HFFc6 (cell line): ENCODE data around the gene SEL1L3. TPM values are rescaled to one million over a fixed set of nuclear protein-coding genes. Genes with fewer than 3 reads are reported as not detected.
A peak's percentile ranks its signal among the peaks of the same experiment; 100 is the strongest.
"Not testable (repeated sequence)": the region's sequence is repeated elsewhere in the genome, so short reads cannot be mapped to it uniquely, and the experiment has no call there.

ENCODE experiments used
- DNase-seq: peaks from one replicate; pipeline ENCODE4 v3.0.0-alpha.2; 2018
- H3K27ac Mint-ChIP-seq: 2 replicates; pipeline ENCODE4 v1.8.0; 2020; ENCODE audit warnings: mild to moderate bottlenecking, mixed read lengths
- H3K27me3 Mint-ChIP-seq: 2 replicates; pipeline ENCODE4 v1.8.0; 2021; ENCODE audit warnings: mild to moderate bottlenecking, moderate library complexity, mixed read lengths; ENCODE audit not compliant: insufficient read depth
- H3K36me3 Mint-ChIP-seq: 2 replicates; pipeline ENCODE4 v1.8.0; 2021; ENCODE audit warnings: low read depth, mixed read lengths
- H3K4me1 Mint-ChIP-seq: 2 replicates; pipeline ENCODE4 v1.8.0; 2020; ENCODE audit warnings: low read depth, mixed read lengths
- H3K4me3 Mint-ChIP-seq: 2 replicates; pipeline ENCODE4 v1.8.0; 2020; ENCODE audit warnings: mild to moderate bottlenecking, moderate library complexity, mixed read lengths
- H3K9me3 Mint-ChIP-seq: 2 replicates; pipeline ENCODE4 v1.8.0; 2020; ENCODE audit warnings: mild to moderate bottlenecking, mixed read lengths
- CTCF ChIP-seq: fragments of 200-600 bp; sonication (generic); IDR thresholded peaks from 2 replicates; pipeline ENCODE4 v1.5.0; 2021; ENCODE audit warnings: antibody characterized with exemption, mild to moderate bottlenecking
- long read RNA-seq: library from polyadenylated mRNA; unstranded; transcript quantifications from one replicate; pipeline ENCODE4 v2.0.0, GENCODE V29; 2019
- total RNA-seq, 6 experiments: library from RNA; stranded (reverse); fragmentation: NEBNext Ultra II Directional; extraction: Animal tissue kit (Norgen Biotek cat#: 25700); gene quantifications; 2 replicates in 1 of 6; 3 replicates in 5 of 6; pipeline ENCODE4 v1.2.3, GENCODE V29; 2021

The SEL1L3 gene
- total RNA-seq, result 10 to 100 TPM; 24.5 to 35.4 (median 31.1) TPM
- long read RNA-seq, full-length matches to known transcripts, result 8 of 17 reads
- long read RNA-seq, partial matches to known transcripts, result 7 of 17 reads
- long read RNA-seq, other reads (novel, unspliced or antisense), result 2 of 17 reads

DNA sequence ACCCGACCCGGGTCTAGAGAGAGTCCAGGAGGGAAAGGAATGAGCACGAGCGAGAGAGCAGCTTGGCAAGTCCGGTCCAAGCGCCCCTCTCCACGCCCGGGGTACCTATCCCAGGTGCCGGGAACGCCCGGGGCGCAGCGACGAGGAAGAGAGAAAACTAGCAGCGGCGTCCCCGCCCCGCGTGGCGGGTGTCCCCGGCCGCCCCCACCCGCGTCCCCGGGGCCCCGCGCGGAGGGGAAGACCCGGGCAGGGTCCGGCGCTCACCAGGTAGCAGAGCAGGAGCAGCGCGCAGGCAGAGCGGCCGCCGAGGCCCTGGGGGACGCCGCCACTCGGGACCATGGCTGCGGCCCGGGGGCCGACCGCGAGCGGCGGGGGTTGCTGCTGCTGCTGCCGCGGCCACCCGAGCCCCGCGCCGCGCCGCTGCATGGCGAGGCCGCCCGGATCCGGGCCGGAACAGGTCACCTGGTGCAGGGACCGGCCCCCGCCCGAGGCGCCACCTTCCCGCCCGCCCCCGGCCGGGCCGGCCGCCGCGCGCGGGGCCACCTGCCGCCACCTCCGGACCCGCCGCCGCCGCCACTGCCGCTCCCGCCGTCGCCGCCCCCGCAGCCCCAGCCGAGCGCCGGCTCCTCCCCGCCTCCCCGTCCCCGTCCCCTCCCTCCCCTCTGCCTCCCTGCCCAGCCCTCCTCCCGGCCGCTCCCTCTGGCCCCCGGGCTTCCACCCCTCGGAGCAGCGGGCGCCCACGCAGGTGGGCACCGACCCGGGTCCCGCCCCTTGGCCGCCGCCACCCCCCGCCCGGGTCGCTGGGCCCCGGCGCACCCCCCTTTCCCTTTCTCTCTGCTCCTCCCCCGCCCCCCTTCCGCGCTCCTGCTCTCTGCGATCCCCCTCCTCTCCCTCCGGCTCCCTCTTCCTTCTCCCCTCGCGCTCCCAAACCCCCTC, at the start of gene SEL1L3:
TSS of gene SEL1L3 (minus strand) at position 578 of the 936 bp plus-strand sequence. CDS start at position 426, 152 bp downstream.
- Mint-ChIP-seq H3K36me3 (peaks cover 4% of the 10 kb centered on the region; the same call in 1 of the 2 replicates), H3K9me3 (no peaks in the 10 kb centered on the region), H3K27ac (peak within 1 kb of the TSS; percentile 79), H3K4me1 (peaks cover 31% of the 10 kb centered on the region), H3K27me3 (peaks cover 1% of the 10 kb centered on the region), H3K4me3 (peak within 1 kb of the TSS; percentile 95)
- no peak for TF ChIP-seq CTCF
- no peak for DNase-seq

DNA sequence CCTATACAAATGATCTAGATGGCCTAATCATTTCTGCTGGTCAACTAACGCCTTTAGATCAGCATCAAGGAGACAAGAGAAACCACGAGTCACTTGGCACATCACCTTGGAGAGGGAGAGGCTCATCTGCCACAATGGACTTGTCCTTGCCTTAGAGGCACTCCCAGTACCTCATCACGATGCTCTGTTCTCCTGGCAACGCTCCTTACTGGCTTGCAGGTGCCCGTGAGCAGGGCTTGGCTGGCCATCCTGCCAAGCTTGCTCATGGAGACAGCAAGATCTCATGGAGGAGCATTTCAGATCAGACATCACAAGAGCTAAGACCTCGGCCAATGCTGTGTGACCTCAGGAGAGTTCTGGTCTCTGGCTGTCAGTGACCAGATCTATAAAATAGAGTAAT, 48.6 kb upstream of the SEL1L3 start:
- Mint-ChIP-seq H3K4me1 (peaks cover 36% of the 10 kb centered on the region), H3K27ac (no peak overlapping the region), H3K9me3 (no peaks in the 10 kb centered on the region), H3K4me3 (no peak overlapping the region), H3K36me3 (peaks cover 6% of the 10 kb centered on the region), H3K27me3 (peaks cover 16% of the 10 kb centered on the region)
- TF ChIP-seq CTCF, result no peak
- no peak for DNase-seq

DNA sequence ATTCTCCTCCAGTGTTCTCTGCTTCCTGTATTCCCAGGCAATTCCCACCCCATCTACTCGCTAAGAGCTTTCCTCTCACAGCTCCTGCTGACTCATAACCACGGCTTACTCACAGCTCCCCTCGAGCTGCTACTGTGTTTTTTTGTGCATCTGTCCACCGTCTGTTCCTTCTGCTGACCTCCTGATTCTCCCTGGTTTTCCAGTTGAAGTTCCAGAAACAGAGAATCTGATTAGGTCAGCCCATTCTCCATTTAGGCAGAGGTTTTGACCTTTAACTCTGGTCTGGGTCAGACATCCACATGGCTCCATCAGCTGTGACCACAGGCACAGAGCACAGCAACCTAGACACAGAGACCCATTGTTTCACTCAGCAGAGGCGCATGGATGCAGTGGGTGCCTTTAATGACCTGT, 45.7 kb upstream of the SEL1L3 start:
- Mint-ChIP-seq H3K4me1 (peaks cover 28% of the 10 kb centered on the region), H3K27me3 (peaks cover 19% of the 10 kb centered on the region), H3K9me3 (no peaks in the 10 kb centered on the region), H3K36me3 (peaks cover 6% of the 10 kb centered on the region), H3K27ac (peak overlapping the region; percentile 74), H3K4me3 (no peak overlapping the region; the same call in 1 of the 2 replicates)
- DNase-seq, result peak; percentile 90
- no peak for TF ChIP-seq CTCF

- not testable (repeated sequence) for H3K27ac Mint-ChIP-seq, H3K36me3 Mint-ChIP-seq, H3K9me3 Mint-ChIP-seq, DNase-seq, H3K4me3 Mint-ChIP-seq
- peaks cover 27% of the 10 kb centered on the region for H3K4me1 Mint-ChIP-seq
- H3K27me3 Mint-ChIP-seq, result peaks cover 18% of the 10 kb centered on the region
Measured at GRCh38 chr4:25906113-25906512, 43.3 kb upstream of the SEL1L3 start.

DNA sequence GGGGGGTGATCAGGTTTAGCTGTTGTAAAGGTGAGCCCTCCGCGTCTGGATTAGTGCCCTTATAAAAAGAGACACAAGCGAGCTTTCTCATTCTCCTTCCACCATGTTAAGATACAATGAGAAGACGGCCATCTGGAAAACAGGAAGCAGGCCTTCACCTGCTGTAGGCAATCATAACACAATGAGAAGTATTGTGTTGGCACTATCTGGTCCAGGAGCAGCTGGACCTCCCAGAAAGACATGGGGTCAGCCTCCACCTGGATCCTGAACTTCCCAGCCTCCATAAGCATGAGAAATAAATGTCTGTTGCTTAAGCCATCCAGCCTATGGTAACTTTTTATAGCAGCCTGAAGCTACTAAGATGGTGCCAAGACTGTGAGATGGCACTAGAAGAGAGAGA, 42.6 kb upstream of the SEL1L3 start:
- Mint-ChIP-seq H3K27ac (no peak overlapping the region), H3K4me1 (peaks cover 34% of the 10 kb centered on the region), H3K27me3 (peaks cover 18% of the 10 kb centered on the region), H3K9me3 (no peaks in the 10 kb centered on the region), H3K36me3 (peaks cover 6% of the 10 kb centered on the region; the same call in 1 of the 2 replicates), H3K4me3 (no peak overlapping the region)
- TF ChIP-seq CTCF, result no peak
- no peak for DNase-seq

GRCh38 chr4:25904748-25905082, 41.9 kb upstream of the SEL1L3 start:
- H3K9me3 Mint-ChIP-seq, result no peaks in the 10 kb centered on the region
- peaks cover 15% of the 10 kb centered on the region for H3K27me3 Mint-ChIP-seq
- no peak for TF ChIP-seq CTCF

More at GRCh38 chr4:25904748-25905082, 41.9 kb upstream of the SEL1L3 start:
- no peak overlapping the region for H3K4me3 Mint-ChIP-seq
- DNase-seq, result no peak
- peaks cover 41% of the 10 kb centered on the region for H3K4me1 Mint-ChIP-seq
- peaks cover 6% of the 10 kb centered on the region; the same call in 1 of the 2 replicates for H3K36me3 Mint-ChIP-seq
- H3K27ac Mint-ChIP-seq, result no peak overlapping the region
